Liver (tissue), 9 donors: ENCODE data around the gene SERPINA7. TPM values are rescaled to one million over a fixed set of nuclear protein-coding genes. Genes with fewer than 3 reads are reported as not detected.

Experiments used
- DNase-seq: peaks from one replicate; pipeline ENCODE4 v3.0.0-alpha.2; 2017; ENCODE audit warnings: low spot score
- H3K27ac ChIP-seq, 2 donors: one replicate each; pipeline ENCODE4 v1.7.0; 2013; ENCODE audit warnings: inconsistent platforms in 2 of 2, low read length in 2 of 2, control low read depth in 1 of 2, low read depth in 1 of 2, mild to moderate bottlenecking in 1 of 2
- H3K27me3 ChIP-seq, 4 donors: one replicate each; pipeline versions ENCODE4 v1.6.1 to v1.7.0; 2013; ENCODE audit warnings: low read length in 3 of 4, inconsistent platforms in 1 of 4, mild to moderate bottlenecking in 1 of 4, moderate library complexity in 1 of 4; ENCODE audit not compliant: control insufficient read depth in 4 of 4, insufficient read depth in 4 of 4
- H3K36me3 ChIP-seq, 4 donors: one replicate each; pipeline versions ENCODE4 v1.6.1 to v1.7.0; 2013; ENCODE audit warnings: low read length in 3 of 4, mild to moderate bottlenecking in 3 of 4, low read depth in 1 of 4, moderate library complexity in 1 of 4; ENCODE audit not compliant: control insufficient read depth in 4 of 4, insufficient read depth in 3 of 4
- H3K4me1 ChIP-seq, 4 donors: one replicate each; pipeline versions ENCODE4 v1.6.1 to v1.7.0; 2013; ENCODE audit warnings: low read length in 3 of 4, mild to moderate bottlenecking in 3 of 4, moderate library complexity in 1 of 4; ENCODE audit not compliant: control insufficient read depth in 4 of 4, insufficient read depth in 4 of 4
- H3K4me3 ChIP-seq, 3 donors: one replicate each; pipeline versions ENCODE4 v1.6.1 to v1.7.0; 2013; ENCODE audit warnings: low read length in 3 of 3, control low read depth in 1 of 3, low read depth in 1 of 3, mild to moderate bottlenecking in 1 of 3
- H3K9ac ChIP-seq, 2 donors: one replicate each; pipeline ENCODE4 v1.7.0; 2013; ENCODE audit warnings: low read length in 2 of 2, mild to moderate bottlenecking in 2 of 2, moderate library complexity in 2 of 2, control low read depth in 1 of 2, low read depth in 1 of 2
- H3K9me3 ChIP-seq, 4 donors: one replicate each; pipeline versions ENCODE4 v1.6.1 to v1.7.0; 2013; ENCODE audit warnings: low read length in 3 of 4; ENCODE audit not compliant: control insufficient read depth in 4 of 4
- EGR1 ChIP-seq, 2 donors: IDR thresholded peaks; 2 replicates each; pipeline ENCODE4 v1.6.1; 2016 to 2018; ENCODE audit warnings: antibody characterized with exemption in 2 of 2, low read depth in 2 of 2
- FOXA1 ChIP-seq: IDR thresholded peaks from 2 replicates; pipeline ENCODE4 v1.6.1; 2016; ENCODE audit warnings: antibody characterized with exemption
- FOXA2 ChIP-seq: IDR thresholded peaks from 2 replicates; pipeline ENCODE4 v1.6.1; 2016; ENCODE audit warnings: antibody characterized with exemption
- GABPA ChIP-seq, 2 donors: IDR thresholded peaks in 1 of 2; conservative IDR thresholded peaks in 1 of 2; 2 replicates each; pipeline ENCODE4 v1.6.1; 2016; ENCODE audit warnings: antibody characterized with exemption in 2 of 2, mild to moderate bottlenecking in 1 of 2, moderate library complexity in 1 of 2
- HNF4A ChIP-seq, 2 donors: conservative IDR thresholded peaks; 2 replicates each; pipeline ENCODE4 v1.6.1; 2016; ENCODE audit warnings: antibody characterized with exemption in 2 of 2, mild to moderate bottlenecking in 2 of 2
- HNF4G ChIP-seq: IDR thresholded peaks from 2 replicates; pipeline ENCODE4 v1.6.1; 2016; ENCODE audit warnings: antibody characterized with exemption
- NR2F2 ChIP-seq: IDR thresholded peaks from 2 replicates; pipeline ENCODE4 v1.6.1; 2016; ENCODE audit warnings: antibody characterized with exemption
- RAD21 ChIP-seq, 2 donors: IDR thresholded peaks; 2 replicates each; pipeline ENCODE4 v1.6.1; 2016; ENCODE audit warnings: antibody characterized with exemption in 2 of 2, mild to moderate bottlenecking in 2 of 2
- SP1 ChIP-seq: IDR thresholded peaks from 2 replicates; pipeline ENCODE4 v1.6.1; 2018; ENCODE audit warnings: antibody characterized with exemption, mild to moderate bottlenecking
- TAF1 ChIP-seq: conservative IDR thresholded peaks from 2 replicates; pipeline ENCODE4 v1.6.1; 2016; ENCODE audit warnings: antibody characterized with exemption, mild to moderate bottlenecking
- YY1 ChIP-seq: IDR thresholded peaks from 2 replicates; pipeline ENCODE4 v1.6.1; 2016; ENCODE audit warnings: antibody characterized with exemption, mild to moderate bottlenecking
- ZBTB33 ChIP-seq: IDR thresholded peaks from 2 replicates; pipeline ENCODE4 v1.6.1; 2016; ENCODE audit warnings: antibody characterized with exemption
- polyA plus RNA-seq, 2 donors: library from polyadenylated mRNA; stranded (reverse) in 1 of 2; unstranded in 1 of 2; fragments of 200-250 nt in 1 of 2; fragments of >200 nt in 1 of 2; fragmentation: Nextera tagmentation in 1 of 2; extraction: Ambion mirVana in 1 of 2; gene quantifications; one replicate each; pipeline versions ENCODE4 v1.2.1 to v1.2.3, GENCODE V29; 2013 to 2015
- total RNA-seq, 2 donors: library from RNA; depleted of rRNA; stranded (reverse); fragments of >200 nt; gene quantifications; one replicate each; pipeline ENCODE4 v1.2.3, GENCODE V29; 2014
- TF ChIP-seq, protein P1 (sequence below): fragments of 150-350 bp; IDR thresholded peaks from 2 replicates; pipeline ENCODE4 v1.5.1; 2017; ENCODE audit warnings: improper control_type of control experiment, low read depth, low read length; ENCODE audit not compliant: missing input control
- TF ChIP-seq, protein P2 (sequence below): IDR thresholded peaks from 2 replicates; pipeline ENCODE4 v1.6.1; 2016; ENCODE audit warnings: antibody characterized with exemption
- TF ChIP-seq, protein P3 (sequence below): IDR thresholded peaks from 2 replicates; pipeline ENCODE4 v1.6.1; 2016; ENCODE audit warnings: antibody characterized with exemption, mild to moderate bottlenecking
- TF ChIP-seq, protein P4 (sequence below): IDR thresholded peaks from 2 replicates; pipeline ENCODE4 v1.6.1; 2016; ENCODE audit warnings: antibody characterized with exemption
- donor health status: healthy.
- donor health status: healthy.
- donor health status: healthy.
- donor health status: healthy.
- donor health status: healthy.

Gene SERPINA7
- total and polyA plus RNA-seq, 4 donors: 158 to 325 (median 203) TPM

DNA sequence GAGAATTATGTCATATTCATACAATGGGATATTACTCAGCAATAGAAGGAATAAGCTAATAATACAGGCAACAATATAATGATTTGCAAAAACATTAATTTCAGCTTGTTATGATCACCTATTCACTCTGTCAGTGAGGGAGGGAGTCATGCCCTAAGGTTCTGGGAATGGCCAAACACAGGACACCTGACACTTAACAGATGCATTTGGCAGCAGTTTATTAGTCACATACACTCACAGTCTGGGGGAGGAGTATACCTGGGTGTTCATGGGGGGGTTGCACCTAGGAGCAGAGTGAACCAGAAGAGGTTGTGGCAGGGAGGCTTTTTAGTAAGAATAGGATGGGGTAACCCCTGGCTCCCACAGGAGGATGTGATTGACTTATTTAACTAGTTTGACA lies 38.3 kb downstream of the SERPINA7 start:
- Histone ChIP-seq H3K9ac (no peak overlapping the region), H3K27ac (peak overlapping the region; percentile 25 to 73)

More for the DNA sequence above, 38.3 kb downstream of the SERPINA7 start:
- DNase-seq: no peak
- Histone ChIP-seq H3K9me3 (no peaks in the 10 kb centered on the region), H3K36me3 (no peaks in the 10 kb centered on the region), H3K27me3 (no peaks in the 10 kb centered on the region), H3K4me1 (peaks cover 0 to 4% (median under 1%) of the 10 kb centered on the region in 4 donors), H3K4me3 (no peak overlapping the region)
- TF ChIP-seq, protein P1, sequence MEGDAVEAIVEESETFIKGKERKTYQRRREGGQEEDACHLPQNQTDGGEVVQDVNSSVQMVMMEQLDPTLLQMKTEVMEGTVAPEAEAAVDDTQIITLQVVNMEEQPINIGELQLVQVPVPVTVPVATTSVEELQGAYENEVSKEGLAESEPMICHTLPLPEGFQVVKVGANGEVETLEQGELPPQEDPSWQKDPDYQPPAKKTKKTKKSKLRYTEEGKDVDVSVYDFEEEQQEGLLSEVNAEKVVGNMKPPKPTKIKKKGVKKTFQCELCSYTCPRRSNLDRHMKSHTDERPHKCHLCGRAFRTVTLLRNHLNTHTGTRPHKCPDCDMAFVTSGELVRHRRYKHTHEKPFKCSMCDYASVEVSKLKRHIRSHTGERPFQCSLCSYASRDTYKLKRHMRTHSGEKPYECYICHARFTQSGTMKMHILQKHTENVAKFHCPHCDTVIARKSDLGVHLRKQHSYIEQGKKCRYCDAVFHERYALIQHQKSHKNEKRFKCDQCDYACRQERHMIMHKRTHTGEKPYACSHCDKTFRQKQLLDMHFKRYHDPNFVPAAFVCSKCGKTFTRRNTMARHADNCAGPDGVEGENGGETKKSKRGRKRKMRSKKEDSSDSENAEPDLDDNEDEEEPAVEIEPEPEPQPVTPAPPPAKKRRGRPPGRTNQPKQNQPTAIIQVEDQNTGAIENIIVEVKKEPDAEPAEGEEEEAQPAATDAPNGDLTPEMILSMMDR: no peak
- TF ChIP-seq, protein P2, sequence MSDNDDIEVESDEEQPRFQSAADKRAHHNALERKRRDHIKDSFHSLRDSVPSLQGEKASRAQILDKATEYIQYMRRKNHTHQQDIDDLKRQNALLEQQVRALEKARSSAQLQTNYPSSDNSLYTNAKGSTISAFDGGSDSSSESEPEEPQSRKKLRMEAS: no peak
- TF ChIP-seq GABPA (IDR thresholded peaks at IDR 0.05 in 1 of 2, conservative IDR thresholded peaks at IDR 0.05 in 1 of 2): no peak
- TF ChIP-seq YY1: no peak
- no peak for TF ChIP-seq SP1
- TF ChIP-seq ZBTB33: no peak
- TF ChIP-seq, protein P3, sequence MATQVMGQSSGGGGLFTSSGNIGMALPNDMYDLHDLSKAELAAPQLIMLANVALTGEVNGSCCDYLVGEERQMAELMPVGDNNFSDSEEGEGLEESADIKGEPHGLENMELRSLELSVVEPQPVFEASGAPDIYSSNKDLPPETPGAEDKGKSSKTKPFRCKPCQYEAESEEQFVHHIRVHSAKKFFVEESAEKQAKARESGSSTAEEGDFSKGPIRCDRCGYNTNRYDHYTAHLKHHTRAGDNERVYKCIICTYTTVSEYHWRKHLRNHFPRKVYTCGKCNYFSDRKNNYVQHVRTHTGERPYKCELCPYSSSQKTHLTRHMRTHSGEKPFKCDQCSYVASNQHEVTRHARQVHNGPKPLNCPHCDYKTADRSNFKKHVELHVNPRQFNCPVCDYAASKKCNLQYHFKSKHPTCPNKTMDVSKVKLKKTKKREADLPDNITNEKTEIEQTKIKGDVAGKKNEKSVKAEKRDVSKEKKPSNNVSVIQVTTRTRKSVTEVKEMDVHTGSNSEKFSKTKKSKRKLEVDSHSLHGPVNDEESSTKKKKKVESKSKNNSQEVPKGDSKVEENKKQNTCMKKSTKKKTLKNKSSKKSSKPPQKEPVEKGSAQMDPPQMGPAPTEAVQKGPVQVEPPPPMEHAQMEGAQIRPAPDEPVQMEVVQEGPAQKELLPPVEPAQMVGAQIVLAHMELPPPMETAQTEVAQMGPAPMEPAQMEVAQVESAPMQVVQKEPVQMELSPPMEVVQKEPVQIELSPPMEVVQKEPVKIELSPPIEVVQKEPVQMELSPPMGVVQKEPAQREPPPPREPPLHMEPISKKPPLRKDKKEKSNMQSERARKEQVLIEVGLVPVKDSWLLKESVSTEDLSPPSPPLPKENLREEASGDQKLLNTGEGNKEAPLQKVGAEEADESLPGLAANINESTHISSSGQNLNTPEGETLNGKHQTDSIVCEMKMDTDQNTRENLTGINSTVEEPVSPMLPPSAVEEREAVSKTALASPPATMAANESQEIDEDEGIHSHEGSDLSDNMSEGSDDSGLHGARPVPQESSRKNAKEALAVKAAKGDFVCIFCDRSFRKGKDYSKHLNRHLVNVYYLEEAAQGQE: no peak
- no peak for TF ChIP-seq HNF4A (conservative IDR thresholded peaks at IDR 0.05)
- no peak for TF ChIP-seq NR2F2
- TF ChIP-seq TAF1: no peak
- no peak for TF ChIP-seq RAD21 (IDR thresholded peaks at IDR 0.05)
- TF ChIP-seq HNF4G: no peak
- no peak for TF ChIP-seq FOXA1
- TF ChIP-seq, protein P4, sequence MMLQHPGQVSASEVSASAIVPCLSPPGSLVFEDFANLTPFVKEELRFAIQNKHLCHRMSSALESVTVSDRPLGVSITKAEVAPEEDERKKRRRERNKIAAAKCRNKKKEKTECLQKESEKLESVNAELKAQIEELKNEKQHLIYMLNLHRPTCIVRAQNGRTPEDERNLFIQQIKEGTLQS: no peak
- no peak for TF ChIP-seq EGR1 (IDR thresholded peaks at IDR 0.05; ENCODE audit: low read depth in 2 of 2)
- no peak for TF ChIP-seq FOXA2
